HG03135 (cell line): ENCODE measurements around the gene MYOCD.
"Not testable (repeated sequence)": the region's sequence is repeated elsewhere in the genome, so short reads cannot be mapped to it uniquely, and the experiment has no call there.

Source experiments
- ATAC-seq: cut with Tn5 transposase; IDR thresholded peaks from one replicate; pipeline ENCODE4 v1.9.1; 2021; ENCODE audit warnings: mild to moderate bottlenecking, moderate library complexity; ENCODE audit not compliant: unreplicated experiment

Gene MYOCD, protein sequence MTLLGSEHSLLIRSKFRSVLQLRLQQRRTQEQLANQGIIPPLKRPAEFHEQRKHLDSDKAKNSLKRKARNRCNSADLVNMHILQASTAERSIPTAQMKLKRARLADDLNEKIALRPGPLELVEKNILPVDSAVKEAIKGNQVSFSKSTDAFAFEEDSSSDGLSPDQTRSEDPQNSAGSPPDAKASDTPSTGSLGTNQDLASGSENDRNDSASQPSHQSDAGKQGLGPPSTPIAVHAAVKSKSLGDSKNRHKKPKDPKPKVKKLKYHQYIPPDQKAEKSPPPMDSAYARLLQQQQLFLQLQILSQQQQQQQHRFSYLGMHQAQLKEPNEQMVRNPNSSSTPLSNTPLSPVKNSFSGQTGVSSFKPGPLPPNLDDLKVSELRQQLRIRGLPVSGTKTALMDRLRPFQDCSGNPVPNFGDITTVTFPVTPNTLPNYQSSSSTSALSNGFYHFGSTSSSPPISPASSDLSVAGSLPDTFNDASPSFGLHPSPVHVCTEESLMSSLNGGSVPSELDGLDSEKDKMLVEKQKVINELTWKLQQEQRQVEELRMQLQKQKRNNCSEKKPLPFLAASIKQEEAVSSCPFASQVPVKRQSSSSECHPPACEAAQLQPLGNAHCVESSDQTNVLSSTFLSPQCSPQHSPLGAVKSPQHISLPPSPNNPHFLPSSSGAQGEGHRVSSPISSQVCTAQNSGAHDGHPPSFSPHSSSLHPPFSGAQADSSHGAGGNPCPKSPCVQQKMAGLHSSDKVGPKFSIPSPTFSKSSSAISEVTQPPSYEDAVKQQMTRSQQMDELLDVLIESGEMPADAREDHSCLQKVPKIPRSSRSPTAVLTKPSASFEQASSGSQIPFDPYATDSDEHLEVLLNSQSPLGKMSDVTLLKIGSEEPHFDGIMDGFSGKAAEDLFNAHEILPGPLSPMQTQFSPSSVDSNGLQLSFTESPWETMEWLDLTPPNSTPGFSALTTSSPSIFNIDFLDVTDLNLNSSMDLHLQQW

DNA sequence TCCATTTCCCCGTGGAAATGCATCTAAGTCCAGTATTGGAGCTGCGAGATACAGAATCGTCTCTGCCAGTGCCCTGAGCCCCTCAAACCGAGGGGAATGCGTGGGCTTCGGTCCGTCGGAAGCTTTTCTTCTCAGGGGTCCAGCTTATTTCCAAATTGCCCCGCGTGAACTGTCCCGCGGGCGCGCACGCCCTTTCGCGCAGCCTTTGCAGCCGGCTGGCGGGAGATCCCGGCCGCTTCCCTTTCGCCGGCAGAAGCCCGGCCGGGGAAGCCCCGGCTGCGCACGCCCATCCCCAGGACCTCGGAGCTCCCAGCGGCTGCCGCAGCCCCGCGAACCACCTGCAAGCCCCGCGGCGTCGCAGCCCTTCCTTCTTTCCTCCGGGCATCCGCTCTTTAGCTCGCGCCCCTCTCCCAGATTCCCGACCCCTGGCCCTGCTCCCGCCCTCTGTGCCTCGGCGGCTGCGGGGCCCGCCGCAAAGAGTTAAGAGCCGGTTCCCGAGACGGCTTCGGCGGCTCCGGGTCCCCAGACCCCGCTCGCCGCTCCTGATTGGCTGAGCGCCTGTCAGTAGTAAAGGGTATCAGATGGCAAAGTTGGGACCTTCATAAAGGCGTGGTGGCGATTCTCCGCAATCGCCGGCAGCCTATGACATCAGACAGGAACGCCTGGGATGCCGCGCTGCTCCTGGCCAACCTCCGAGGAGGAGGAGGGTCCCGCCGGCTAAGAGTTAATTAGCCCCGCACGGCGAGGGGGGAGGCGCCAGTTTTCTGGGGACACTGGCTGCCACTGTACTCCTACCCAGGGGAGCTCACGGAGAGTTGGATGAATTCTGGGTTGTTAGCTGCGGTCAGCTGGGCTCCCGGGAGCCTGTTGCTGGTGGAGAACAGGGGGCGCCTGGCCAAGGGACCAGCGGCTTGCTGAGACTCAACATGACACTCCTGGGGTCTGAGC, at the start of gene MYOCD:
TSS of gene MYOCD (plus strand) at position 628 of the 948 bp plus-strand sequence. CDS start at position 927, 299 bp downstream.
- no peak for ATAC-seq

DNA sequence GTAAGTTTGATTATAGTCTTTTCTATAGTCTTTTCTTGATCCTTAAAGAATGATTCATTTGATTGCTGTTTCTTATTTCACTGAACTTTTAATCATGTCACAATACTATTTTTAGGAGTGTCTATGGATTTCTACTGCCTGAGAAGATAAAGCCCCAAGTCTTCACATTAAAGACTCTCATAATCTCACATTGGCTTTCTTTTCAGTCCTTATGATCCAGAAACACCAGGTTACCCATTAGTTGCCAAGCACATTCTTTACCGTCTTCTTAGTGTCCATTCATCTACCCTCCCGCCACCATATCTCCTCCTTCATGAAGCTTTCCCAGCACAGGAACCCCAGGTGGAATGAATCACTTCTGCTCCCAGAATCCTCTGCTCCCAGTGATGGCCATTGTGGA, 49.5 kb upstream of the MYOCD start:
- no peak for ATAC-seq

DNA sequence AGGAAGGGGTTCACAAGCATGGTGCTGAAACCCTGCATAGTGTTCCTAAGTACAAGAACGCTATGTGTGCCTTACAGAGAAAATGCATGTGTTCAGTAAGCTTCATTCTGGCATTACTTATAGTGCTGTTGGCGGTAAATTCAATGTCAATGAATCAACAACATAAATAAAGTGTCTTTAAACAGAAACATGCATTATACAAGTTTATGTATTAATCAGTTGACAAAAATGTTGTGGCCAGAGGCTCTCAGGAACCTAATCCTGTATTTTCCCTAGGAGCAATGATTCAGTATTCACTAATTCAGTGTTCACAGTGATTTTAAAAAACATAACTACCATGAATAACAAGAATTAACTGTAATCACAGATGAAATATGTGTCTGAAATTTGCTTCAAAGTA, 47.1 kb upstream of the MYOCD start:
- ATAC-seq, result no peak

DNA sequence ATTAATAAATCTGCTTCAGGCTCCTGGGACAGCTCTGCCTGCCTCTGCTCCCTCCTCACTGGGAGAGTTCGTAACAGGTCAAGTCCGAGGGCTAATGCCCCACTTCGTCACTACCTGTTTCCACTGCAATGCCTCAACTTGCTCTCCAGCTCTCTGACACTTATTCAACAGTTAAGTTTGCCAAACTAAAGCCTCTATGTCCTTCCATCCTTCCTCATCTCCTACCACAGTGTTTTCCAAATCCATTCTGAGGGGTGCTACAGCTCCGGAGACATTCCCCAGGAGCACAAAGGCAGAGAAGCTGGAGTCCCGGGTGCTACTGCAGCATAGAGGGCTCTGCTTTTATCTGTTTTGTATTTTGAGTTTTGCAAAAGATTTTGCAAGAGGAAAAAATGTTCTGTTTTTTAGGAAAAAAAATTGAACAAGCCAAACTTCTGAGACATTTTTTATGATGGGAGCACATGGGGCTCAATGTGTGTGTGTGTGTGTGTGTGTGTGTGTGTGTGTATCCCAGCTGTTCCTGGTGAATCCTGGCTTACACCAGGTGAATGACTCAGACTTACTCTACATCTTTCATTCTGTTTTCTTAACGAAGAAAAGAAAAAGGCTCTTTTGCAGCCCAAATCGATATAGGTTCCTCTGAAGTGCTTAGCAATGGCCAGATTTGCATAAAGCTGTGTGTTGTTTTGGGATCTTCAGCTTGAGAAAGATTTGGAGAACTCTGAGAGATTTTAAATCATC, 46.1 kb upstream of the MYOCD start:
- no peak for ATAC-seq

DNA sequence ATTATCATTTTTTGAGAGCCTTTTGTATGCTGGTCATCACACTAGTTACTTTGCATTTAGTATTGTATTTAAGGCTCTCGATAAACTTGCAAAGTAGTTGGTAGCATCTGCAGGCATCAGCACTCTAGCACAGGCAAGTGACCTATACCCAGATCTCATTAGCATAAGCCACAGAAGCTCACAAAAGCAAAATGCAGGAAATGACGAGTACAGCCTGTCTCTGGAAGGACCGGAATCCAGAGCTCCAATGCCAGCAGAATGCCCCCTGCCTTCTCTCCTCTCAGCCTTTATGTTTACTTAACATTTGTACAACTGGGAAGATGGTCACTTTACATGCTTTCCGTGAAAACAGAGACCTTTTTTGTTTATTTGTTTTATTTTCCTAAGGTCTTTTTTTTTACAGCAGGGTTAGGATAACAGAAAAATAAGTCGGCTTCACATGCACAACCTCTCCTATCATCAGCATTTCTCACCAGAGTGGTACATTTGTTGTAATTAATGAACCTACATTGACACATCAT, 45.4 kb upstream of the MYOCD start:
- ATAC-seq, result no peak

DNA sequence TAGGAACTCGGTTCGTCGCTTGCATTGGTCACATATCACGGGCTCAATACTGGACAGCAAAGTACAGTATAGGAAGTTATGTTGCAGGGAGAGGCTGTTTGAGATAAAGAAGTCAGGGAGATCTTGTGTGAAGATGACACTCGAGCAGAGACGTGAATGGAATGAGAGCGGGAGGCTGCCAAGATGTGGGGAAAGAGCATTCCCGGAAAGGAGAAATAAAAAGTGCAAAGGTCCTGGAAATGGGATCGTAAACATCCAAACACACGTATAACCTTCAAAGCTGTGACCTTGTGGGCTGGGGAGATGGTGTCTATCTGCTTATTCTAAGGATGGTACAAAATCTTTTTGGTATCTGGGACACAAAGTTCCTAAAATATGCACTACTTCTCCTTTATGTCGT, 43.0 kb upstream of the MYOCD start:
- ATAC-seq, result no peak

DNA sequence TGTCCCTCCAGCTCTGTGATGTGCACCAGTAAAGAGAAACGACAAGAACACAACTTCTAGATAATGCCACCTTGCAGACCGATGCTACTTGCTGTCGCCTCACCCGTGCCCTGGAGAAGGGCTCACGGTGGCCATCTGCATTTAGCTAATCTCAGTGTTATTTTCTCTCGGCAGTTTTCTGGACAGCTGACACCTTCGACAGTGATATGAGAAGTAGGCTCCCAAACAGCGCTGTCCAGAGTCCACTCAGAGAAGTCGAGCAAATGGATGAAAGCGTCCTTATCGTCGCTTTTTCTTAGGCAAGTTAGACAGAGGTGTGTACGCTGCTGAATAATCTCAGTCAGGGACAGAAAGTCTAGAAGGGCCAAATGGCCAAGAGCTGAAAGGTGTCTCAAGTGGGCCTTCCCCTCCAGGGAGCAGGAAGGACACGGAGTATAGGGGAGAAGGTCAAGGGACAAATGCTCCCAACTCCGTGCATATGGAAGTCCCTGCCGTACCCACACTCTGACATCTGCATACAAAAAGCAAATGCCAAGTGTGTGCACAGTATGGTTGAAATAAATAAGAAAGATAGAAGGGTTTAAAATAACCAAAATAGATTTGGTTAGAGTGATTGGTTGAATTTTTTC, 42.4 kb upstream of the MYOCD start:
- ATAC-seq, result no peak

DNA sequence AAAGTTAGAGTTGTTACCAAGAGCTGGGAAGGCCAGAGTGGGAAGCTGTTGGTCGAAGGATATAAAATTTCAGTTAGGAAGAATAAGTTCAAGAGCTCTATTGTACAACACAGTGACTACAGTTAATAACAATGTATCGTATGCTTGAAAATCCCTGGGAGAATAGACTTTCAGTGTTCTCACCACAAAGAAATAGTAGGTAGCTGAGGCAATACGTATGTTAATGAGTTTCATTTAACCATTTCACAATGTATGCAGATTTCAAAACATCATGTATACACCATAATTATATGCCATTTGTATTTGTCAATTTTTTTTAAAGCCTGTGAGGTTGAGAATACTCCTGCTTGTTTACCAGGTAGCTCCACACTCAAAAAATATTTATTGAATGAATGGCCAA, 41.5 kb upstream of the MYOCD start:
- no peak for ATAC-seq

DNA sequence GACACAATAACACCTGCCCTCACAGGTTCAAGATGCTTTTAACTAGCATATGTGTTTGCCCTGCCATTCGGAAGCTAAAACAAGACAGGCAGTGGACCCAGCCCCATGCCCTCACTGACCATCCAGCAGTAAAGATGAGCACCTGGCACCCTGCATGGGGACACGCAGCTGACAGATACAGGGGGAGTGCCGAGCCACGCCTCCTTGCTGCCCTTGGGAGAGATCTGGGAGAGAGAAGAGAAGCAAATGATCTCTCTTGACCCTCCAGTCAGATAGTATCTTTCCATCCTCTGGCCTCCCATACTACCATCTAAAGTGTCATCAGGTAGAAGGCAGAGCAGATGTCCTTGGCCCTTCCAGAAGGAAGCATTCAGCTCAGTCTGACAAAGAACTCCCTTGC, 40.6 kb upstream of the MYOCD start:
- no peak for ATAC-seq

DNA sequence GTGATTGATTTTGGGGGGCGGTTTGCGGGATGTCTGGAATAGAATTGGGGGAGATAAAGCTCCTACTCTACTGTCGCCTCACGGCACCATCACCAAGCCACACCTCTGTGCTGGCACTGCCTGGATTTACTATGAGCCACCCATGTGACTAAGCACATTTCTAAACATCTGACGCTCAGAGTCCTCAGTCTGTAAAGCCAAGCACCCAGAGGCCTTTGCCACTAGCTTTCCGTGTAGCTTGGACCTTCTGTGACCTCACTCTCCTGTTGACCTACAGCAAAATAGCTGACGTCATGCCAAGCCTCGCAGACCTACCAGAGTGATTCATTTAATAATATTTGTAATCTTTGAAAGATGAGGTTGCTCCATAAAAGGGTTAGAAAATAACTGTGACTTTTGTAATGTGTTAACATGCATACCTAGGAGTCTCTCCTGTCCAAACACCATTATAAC, 38.5 kb upstream of the MYOCD start:
- ATAC-seq, result no peak

DNA sequence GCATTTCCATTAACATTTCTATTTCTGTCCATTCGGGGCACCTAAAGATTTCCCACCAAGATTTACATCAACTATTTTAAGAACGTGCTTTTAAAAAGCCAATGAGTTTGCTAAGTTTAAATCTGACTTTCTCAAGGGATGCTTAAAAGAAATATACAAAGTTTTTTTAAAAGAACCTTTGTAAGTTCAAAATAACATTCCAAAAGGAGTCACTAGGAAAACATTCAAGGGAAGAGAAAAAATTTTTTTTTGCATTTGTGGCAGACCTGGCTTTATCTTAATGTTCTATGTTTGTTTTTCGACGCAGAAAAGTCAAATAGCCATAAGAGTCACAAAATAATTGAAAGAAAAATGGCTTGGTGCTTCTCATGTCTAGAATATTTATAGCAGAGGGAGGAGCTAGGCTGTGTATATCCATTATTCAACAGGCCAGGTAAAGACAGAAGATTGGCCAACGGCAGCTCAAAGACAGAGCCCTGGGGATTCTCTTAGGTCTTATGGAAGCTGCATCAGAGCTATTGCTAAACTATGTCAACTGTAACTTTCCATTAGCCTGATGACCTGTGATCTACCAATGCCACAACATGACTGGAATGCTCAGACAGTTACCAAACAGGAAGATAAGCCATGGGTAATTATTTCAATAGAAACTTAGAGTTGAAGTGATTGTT, 37.8 kb upstream of the MYOCD start:
- ATAC-seq, result no peak

DNA sequence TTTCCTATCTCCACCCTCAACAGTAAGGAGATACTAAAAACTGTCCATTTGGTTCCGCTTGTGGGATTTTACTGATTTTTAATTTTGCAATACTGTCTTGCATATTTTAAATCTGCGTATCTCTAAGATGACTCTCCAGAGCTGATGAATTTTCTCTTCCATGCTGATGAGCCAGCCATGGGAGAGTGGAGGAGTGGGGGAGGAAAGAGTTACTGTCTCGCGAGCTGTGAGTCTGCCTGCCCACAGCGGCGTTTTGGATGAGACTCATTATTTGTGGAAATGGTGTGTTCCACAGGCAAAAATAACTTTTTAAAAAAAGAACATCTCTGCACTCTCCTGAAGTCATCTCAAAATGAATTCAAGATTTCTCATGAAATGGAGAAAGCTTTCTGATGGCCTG, 34.6 kb upstream of the MYOCD start:
- no peak for ATAC-seq

DNA sequence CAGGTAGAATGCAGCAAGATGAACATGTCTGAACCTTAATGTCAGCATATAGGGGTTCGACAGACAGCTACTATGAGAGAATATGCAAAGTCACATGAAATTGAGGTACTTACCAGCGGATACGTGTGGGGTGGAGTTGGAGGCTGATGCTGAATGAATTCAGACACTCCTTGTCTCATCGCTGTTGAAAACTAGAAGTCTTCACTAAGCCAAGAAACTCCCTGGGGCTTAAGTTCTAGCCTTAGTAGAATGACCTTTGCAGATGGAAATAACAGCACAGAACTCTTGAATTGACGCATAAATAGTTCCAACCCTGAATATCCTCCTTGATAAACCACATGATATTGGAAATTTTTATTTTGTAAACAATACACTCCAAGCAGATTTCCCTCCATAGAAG, 32.9 kb upstream of the MYOCD start:
- ATAC-seq, result no peak

DNA sequence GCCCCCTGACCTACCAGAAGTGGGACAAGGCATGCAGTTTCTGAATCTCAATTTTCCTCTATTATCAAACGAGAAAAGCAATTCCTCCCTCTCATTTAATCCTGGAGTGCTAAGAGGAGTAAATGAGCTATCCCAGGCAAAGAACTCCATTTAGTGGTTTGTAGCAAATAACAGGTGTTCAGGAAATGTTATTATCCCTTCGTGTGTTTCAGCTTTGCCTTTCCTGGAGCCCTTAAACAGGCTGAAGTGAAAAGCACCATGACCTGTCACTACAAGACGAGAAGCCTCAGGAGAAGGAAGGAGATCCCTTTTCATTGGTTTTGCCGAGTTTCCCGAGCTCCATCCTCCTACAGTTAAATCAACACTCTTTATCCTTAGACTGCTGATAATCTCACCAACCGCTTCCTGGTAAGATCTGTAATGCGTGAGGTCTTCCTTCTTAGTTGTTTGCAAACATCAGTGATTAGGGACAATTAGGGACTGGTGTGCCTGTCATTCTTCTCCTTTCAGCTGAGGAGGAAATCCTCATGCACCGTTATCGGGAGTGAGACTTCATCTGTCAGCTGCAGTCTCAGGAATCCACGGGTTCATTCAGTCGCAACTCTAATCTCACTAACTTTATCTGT, 30.8 kb upstream of the MYOCD start:
- no peak for ATAC-seq

DNA sequence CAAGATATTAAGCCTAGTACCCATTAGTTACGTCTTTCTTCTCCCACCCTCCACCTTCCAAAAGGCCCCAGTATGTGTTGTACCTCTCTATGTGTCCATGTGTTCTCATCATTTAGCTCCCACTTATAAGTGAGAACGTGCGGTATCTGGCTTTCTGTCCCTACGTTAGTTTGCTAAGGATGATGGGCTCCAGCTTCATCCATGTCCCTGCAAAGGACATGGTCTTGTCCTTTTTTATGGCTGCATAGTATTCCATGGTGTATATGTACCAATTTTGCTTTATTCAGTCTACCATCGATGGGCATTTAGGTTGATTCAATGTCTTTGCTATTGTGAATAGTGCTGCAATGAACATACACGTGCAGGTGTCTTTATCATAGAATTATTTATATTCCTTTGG, 29.7 kb upstream of the MYOCD start:
- not testable (repeated sequence) for ATAC-seq

DNA sequence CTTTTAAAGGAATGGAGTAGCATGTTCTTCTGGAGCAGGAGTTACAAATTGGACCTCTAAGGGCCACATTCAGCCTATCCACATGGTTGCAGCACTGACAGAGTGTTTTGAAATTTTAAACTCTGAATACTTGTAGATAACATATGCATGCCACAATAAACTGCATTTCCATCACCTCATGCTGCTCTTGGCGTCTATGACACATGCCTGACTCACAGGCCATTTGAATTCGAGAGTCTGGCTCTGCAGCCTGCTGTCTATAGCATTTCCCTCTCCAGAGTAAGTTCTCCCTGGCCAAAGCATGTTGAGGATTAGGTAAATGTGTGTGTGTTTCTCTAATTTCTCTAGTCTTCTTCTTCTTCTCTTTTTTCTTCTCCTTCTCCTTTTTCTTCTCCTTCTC, 28.7 kb upstream of the MYOCD start:
- no peak for ATAC-seq

DNA sequence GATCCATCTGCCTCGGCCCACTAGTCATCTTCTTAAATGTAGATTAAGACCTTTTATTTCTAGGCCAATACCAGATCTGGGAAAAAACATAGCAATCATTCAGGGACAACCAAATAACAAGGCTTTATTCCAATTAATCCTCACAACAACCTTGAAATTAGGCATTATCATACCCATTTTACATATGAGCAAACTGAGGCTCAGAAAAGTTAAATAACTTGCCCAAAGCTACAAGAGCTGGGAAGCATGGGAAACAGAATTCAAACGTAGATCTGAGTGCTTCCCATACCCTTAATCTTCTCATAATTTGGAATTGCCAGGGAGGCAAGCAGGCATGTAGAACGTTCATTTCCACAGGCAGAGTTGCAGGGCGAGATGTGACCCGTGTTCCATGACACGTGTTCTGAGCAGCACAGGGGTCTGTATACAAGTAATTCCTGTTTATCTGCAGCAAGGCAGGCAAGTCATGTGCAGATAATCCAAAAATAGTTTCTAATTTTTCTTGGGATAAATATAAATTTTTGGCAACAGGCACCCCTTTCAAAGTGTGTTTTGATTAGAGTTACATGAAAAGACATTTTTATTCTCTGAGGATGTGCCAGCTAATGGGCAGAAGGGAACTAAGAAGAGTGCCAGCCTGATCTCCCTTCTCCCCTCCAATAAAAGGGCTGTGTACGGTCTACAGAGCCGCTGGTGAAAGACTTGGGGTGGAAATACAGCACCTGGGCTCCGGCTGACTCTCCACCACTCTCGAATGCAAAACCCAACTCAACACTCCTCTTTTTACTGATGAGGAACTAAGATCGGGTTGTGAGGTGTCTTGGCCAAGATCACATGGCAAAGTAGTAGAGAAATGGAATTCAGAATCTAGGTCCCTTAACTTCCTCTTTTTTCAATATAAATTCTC, 27.7 kb upstream of the MYOCD start:
- ATAC-seq, result no peak
